Posterior cingulate gyrus (tissue), 11 donors: ENCODE data around the gene RASSF7.
A peak's percentile ranks its signal among the peaks of the same experiment; 100 is the strongest.

Source experiments
- DNase-seq, 10 donors: peaks; one replicate each; pipeline versions ENCODE4 v3.0.0 to v3.0.0-alpha.2; 2020 to 2021; ENCODE audit warnings: mixed read lengths in 3 of 10
- intact Hi-C: fragments of 100-400 bp; cut with DNase I; formaldehyde crosslinking; loops from one replicate; pipeline ENCODE4 v1.15.1; 2023

The RASSF7 gene

GRCh38 chr11:531919-532526, 28.7 kb upstream of the RASSF7 start:
- intact Hi-C loops, result no loop called here
- no peak for DNase-seq

- no peak for DNase-seq
- intact Hi-C loops, result no loop called here
Observed at GRCh38 chr11:532527-532985, 28.2 kb upstream of the RASSF7 start.

GRCh38 chr11:532986-533585, 27.7 kb upstream of the RASSF7 start:
- intact Hi-C loops, result no loop called here
- DNase-seq, result peak in 1 of 10 donors; percentile 81

- intact Hi-C loops, result no loop called here
- DNase-seq, result peak in 2 of 10 donors; percentile 71 to 80
Observed at GRCh38 chr11:533586-534395, 27.0 kb upstream of the RASSF7 start.

- peak in 3 of 10 donors; percentile 69 to 88 (median 81) for DNase-seq
- intact Hi-C loops, result no loop called here
Observed at GRCh38 chr11:534396-535209, 26.2 kb upstream of the RASSF7 start.

- DNase-seq, result no peak
- intact Hi-C loops, result no loop called here
Observed at GRCh38 chr11:535210-535518, 25.6 kb upstream of the RASSF7 start.

- peak; percentile 87 to 100 (median 96) for DNase-seq
- intact Hi-C loops, result no loop called here
Observed at GRCh38 chr11:535519-536454, 25.0 kb upstream of the RASSF7 start, which contains the start of gene HRAS. Gene HRAS (minus strand): TSS chr11:535576.

- peak in 7 of 10 donors; percentile 34 to 95 (median 56) for DNase-seq
- intact Hi-C loops, result no loop called here
Observed at GRCh38 chr11:536841-537621, 23.7 kb upstream of the RASSF7 start, which contains the start of gene LRRC56. Gene LRRC56 (plus strand): TSS chr11:537527. CDS start chr11:540685, 3,158 bp downstream.

- intact Hi-C loops, result no loop called here
- DNase-seq, result peak in 1 of 10 donors; percentile 5
Observed at GRCh38 chr11:537622-538430, 22.9 kb upstream of the RASSF7 start.

GRCh38 chr11:538431-539051, 22.2 kb upstream of the RASSF7 start:
- DNase-seq, result no peak
- intact Hi-C loops, result no loop called here

- intact Hi-C loops, result no loop called here
- no peak for DNase-seq
Observed at GRCh38 chr11:539971-540481, 20.7 kb upstream of the RASSF7 start.

GRCh38 chr11:540583-541432, 20.0 kb upstream of the RASSF7 start:
- DNase-seq, result no peak
- intact Hi-C loops, result no loop called here

- DNase-seq, result no peak
- intact Hi-C loops, result no loop called here
Observed at GRCh38 chr11:541433-541885, 19.3 kb upstream of the RASSF7 start.

GRCh38 chr11:544817-545166, 16.0 kb upstream of the RASSF7 start:
- DNase-seq, result no peak
- intact Hi-C loops, result no loop called here

GRCh38 chr11:545171-545570, 15.6 kb upstream of the RASSF7 start:
- DNase-seq, result no peak

More at GRCh38 chr11:545171-545570, 15.6 kb upstream of the RASSF7 start:
- intact Hi-C loops, result no loop called here
